CD8-positive, alpha-beta memory T cell (primary cell): ENCODE results near the gene RGS7. TPM values are rescaled to one million over a fixed set of nuclear protein-coding genes. Genes with fewer than 3 reads are reported as not detected.
"Not testable (repeated sequence)": the region's sequence is repeated elsewhere in the genome, so short reads cannot be mapped to it uniquely, and the experiment has no call there.

Experiments used
- CTCF ChIA-PET: fragments of 350-600 bp; sonication (Branson Sonifier 250); formaldehyde crosslinking; loops from one replicate; lab custom pipeline; 2021; ENCODE audit warnings: antibody characterized with exemption; lab: Charles Lee
- POLR2A ChIA-PET: fragments of 350-600 bp; sonication (Branson Sonifier 250); formaldehyde crosslinking; loops from one replicate; lab custom pipeline; 2021; ENCODE audit warnings: antibody characterized with exemption; lab: Charles Lee
- DNase-seq, 5 donors: peaks; one replicate each; pipeline versions ENCODE4 v3.0.0 to v3.0.0-alpha.2; 2020 to 2022; ENCODE audit warnings: mixed read lengths in 1 of 5
- H3K27ac ChIP-seq: one replicate; pipeline ENCODE4 v1.7.0; 2013; ENCODE audit warnings: low read depth, mild to moderate bottlenecking, low read length, moderate library complexity
- H3K27me3 ChIP-seq: 2 replicates; pipeline ENCODE4 v1.7.0; 2013; ENCODE audit warnings: low read length, mild to moderate bottlenecking; ENCODE audit not compliant: insufficient read depth, poor library complexity, severe bottlenecking
- H3K36me3 ChIP-seq: 2 replicates; pipeline ENCODE4 v1.7.0; 2013; ENCODE audit warnings: mild to moderate bottlenecking, low read length, moderate library complexity; ENCODE audit not compliant: insufficient read depth
- H3K4me1 ChIP-seq: 2 replicates; pipeline ENCODE4 v1.7.0; 2013; ENCODE audit warnings: mild to moderate bottlenecking, low read length, moderate library complexity; ENCODE audit not compliant: insufficient read depth
- H3K4me3 ChIP-seq: 2 replicates; pipeline ENCODE4 v1.7.0; 2013; ENCODE audit warnings: mild to moderate bottlenecking, low read length
- H3K9me3 ChIP-seq: 2 replicates; pipeline ENCODE4 v1.7.0; 2013; ENCODE audit warnings: mild to moderate bottlenecking, low read length
- H3K27ac Mint-ChIP-seq, 8 donors: one replicate each; pipeline ENCODE4 v1.8.0; 2020 to 2021; ENCODE audit warnings: mixed read lengths in 8 of 8, mild to moderate bottlenecking in 6 of 8, inconsistent platforms in 3 of 8, moderate library complexity in 3 of 8
- H3K27me3 Mint-ChIP-seq, 2 donors: one replicate each; pipeline ENCODE4 v1.8.0; 2020 to 2021; ENCODE audit warnings: mixed read lengths in 2 of 2, mild to moderate bottlenecking in 1 of 2, moderate library complexity in 1 of 2
- H3K36me3 Mint-ChIP-seq, 3 donors: one replicate each; pipeline ENCODE4 v1.8.0; 2020 to 2021; ENCODE audit warnings: mixed read lengths in 3 of 3, inconsistent platforms in 1 of 3, mild to moderate bottlenecking in 1 of 3
- H3K4me1 Mint-ChIP-seq, 3 donors: one replicate each; pipeline ENCODE4 v1.8.0; 2020 to 2021; ENCODE audit warnings: mixed read lengths in 3 of 3, inconsistent platforms in 1 of 3, mild to moderate bottlenecking in 1 of 3
- H3K4me3 Mint-ChIP-seq, 7 donors: one replicate each; pipeline ENCODE4 v1.8.0; 2020 to 2021; ENCODE audit warnings: mixed read lengths in 7 of 7, mild to moderate bottlenecking in 6 of 7, moderate library complexity in 4 of 7, inconsistent platforms in 2 of 7
- H3K9me3 Mint-ChIP-seq, 5 donors: one replicate each; pipeline ENCODE4 v1.8.0; 2020 to 2022; ENCODE audit warnings: mixed read lengths in 5 of 5, mild to moderate bottlenecking in 3 of 5, moderate library complexity in 2 of 5, inconsistent platforms in 1 of 5
- polyA plus RNA-seq: library from polyadenylated mRNA; unstranded; fragments of 300-500 nt; fragmentation: Illumina TruSeq; gene quantifications from one replicate; pipeline ENCODE4 v1.2.3, GENCODE V29; 2021
- total RNA-seq, 2 experiments: library from RNA; stranded (reverse); gene quantifications; one replicate each; pipeline ENCODE4 v1.2.3, GENCODE V29; 2021

The RGS7 gene
- total and polyA plus RNA-seq, 3 experiments from 2014 or later, result not detected

DNA sequence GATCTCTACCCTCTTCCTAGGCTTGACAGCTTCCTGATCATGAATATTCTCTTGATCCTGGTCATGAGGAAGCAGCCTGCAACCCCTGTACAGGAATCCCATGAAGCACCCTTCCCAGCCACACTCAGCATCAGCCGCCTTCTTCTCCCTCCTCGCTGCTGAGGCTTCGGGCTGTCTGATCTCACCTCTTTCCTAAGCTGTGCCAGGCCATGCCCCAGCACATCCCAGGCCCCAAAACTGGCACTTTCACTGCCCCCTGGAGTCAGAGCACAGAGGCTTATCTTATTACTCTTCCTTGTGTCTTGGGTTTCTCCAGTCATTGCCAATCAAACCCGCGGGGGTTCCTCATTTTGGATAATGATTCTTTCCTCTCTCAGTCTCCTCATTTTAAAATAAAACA lies 259.5 kb downstream of the RGS7 start:
- no peak overlapping the region for H3K27ac ChIP-seq
- Mint-ChIP-seq H3K9me3 (peaks cover 0 to 19% (median 4%) of the 10 kb centered on the region in 5 donors), H3K27me3 (no peaks in the 10 kb centered on the region), H3K4me3 (no peak overlapping the region), H3K27ac (no peak overlapping the region), H3K36me3 (no peaks in the 10 kb centered on the region), H3K4me1 (no peaks in the 10 kb centered on the region)
- H3K4me3 ChIP-seq, result no peak overlapping the region
- H3K27me3 ChIP-seq, result no peaks in the 10 kb centered on the region
- no peaks in the 10 kb centered on the region for H3K9me3 ChIP-seq
- POLR2A ChIA-PET, result no interaction called here
- DNase-seq, result no peak
- no peaks in the 10 kb centered on the region for H3K4me1 ChIP-seq
- CTCF ChIA-PET, result no interaction called here
- H3K36me3 ChIP-seq, result no peaks in the 10 kb centered on the region

DNA sequence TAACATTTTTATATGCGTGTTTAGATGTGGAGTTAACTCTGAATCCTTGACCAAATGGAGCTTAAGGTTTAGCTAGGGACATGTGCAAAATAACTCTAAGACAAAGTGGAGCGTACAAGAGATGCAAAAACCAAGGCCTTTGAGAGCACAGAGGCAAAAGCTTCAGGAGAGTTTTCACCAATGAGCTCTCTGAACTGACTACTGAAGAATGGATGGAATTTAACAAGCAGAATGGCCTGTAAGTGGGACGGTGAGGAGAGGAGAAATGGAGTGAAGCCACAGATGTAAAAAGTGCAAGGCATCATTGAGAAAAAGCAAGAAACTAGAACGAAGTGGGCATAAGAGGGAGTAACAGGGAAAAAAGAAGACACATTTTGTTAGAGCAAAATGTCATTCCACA lies 260.0 kb downstream of the RGS7 start:
- POLR2A ChIA-PET, result no interaction called here
- Histone ChIP-seq H3K4me3 (no peak overlapping the region), H3K4me1 (no peaks in the 10 kb centered on the region), H3K9me3 (no peaks in the 10 kb centered on the region), H3K36me3 (no peaks in the 10 kb centered on the region), H3K27ac (no peak overlapping the region), H3K27me3 (no peaks in the 10 kb centered on the region)
- CTCF ChIA-PET, result no interaction called here
- H3K9me3 Mint-ChIP-seq, result peaks cover 0 to 20% (median 4%) of the 10 kb centered on the region in 5 donors
- DNase-seq, result no peak
- H3K36me3 Mint-ChIP-seq, result no peaks in the 10 kb centered on the region
- no peaks in the 10 kb centered on the region for H3K4me1 Mint-ChIP-seq
- H3K27ac Mint-ChIP-seq, result no peak overlapping the region
- no peak overlapping the region for H3K4me3 Mint-ChIP-seq
- no peaks in the 10 kb centered on the region for H3K27me3 Mint-ChIP-seq

DNA sequence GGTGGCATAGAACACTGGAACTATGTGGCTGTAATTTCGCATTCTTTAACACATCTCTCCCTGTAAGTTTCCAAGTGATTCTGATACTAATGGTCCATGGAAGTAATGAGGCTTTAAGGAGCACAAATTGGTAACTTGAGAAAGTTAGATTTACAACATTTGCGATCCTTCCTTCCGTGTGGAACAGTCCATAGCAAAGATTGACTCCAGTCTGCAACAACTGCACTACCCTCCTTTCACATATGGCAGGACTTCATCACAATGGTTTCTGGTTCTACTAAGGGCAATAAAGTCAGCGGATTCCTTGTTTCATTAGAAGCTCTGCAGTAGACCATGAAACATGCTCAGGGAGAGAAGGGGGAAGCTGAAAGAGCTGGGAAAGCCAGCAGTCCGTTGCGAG lies 261.2 kb downstream of the RGS7 start:
- Mint-ChIP-seq H3K27ac (no peak overlapping the region), H3K27me3 (no peaks in the 10 kb centered on the region), H3K36me3 (no peaks in the 10 kb centered on the region), H3K4me1 (no peaks in the 10 kb centered on the region), H3K4me3 (no peak overlapping the region), H3K9me3 (peaks cover 0 to 20% (median 4%) of the 10 kb centered on the region in 5 donors)
- Histone ChIP-seq H3K4me1 (no peaks in the 10 kb centered on the region), H3K4me3 (no peak overlapping the region), H3K9me3 (no peaks in the 10 kb centered on the region), H3K36me3 (no peaks in the 10 kb centered on the region), H3K27ac (no peak overlapping the region), H3K27me3 (no peaks in the 10 kb centered on the region)
- ChIA-PET POLR2A (no interaction called here), CTCF (no interaction called here)
- DNase-seq, result no peak

DNA sequence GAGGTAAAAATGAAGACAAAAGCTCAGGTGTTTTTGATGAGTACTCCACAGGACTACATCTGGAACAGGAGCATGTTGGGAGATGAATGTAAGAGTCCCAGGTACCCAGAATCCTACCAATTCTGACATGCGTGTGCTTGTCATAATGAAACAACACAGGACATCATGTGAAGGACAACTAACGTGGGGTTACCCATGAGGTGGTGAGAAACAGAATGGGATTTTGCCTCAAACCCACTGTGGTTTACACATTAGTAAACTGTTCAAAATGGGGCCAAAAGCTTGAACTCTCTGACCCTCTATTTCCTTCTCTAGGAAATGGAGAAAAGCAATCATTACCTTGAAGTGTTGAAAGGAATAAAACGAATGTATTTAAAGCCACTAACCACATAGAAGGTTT lies 266.2 kb downstream of the RGS7 start:
- Histone ChIP-seq H3K9me3 (no peaks in the 10 kb centered on the region), H3K27ac (no peak overlapping the region), H3K36me3 (no peaks in the 10 kb centered on the region), H3K27me3 (no peaks in the 10 kb centered on the region), H3K4me1 (no peaks in the 10 kb centered on the region), H3K4me3 (no peak overlapping the region)
- H3K4me3 Mint-ChIP-seq, result no peak overlapping the region
- H3K27ac Mint-ChIP-seq, result no peak overlapping the region
- H3K9me3 Mint-ChIP-seq, result peaks cover 2 to 13% (median 5%) of the 10 kb centered on the region in 5 donors
- H3K36me3 Mint-ChIP-seq, result no peaks in the 10 kb centered on the region
- POLR2A ChIA-PET, result no interaction called here
- DNase-seq, result no peak
- CTCF ChIA-PET, result no interaction called here
- no peaks in the 10 kb centered on the region for H3K27me3 Mint-ChIP-seq
- H3K4me1 Mint-ChIP-seq, result no peaks in the 10 kb centered on the region

DNA sequence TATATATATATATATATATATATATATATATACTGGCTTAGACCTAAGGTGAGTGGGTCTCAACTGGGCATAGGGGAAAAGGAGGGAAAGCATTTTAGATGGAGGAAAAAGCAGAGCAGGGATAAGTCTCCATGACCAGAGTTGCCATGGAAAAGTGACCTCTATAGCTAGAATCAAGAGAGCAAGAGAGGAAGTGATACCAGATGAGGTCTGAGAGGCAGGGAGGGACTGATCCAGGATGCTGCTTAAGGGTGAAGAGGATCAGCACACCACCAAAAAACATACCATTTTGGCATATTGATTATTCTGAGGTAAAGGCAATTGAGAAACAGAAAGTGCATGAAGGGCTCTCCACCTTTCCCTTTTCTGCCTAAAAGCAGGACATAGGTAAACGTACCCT lies 267.9 kb downstream of the RGS7 start:
- H3K27me3 ChIP-seq, H3K4me1 ChIP-seq, H3K36me3 ChIP-seq, H3K4me3 Mint-ChIP-seq, H3K4me1 Mint-ChIP-seq, H3K9me3 ChIP-seq, CTCF ChIA-PET, H3K36me3 Mint-ChIP-seq, DNase-seq, H3K4me3 ChIP-seq, H3K27ac ChIP-seq, H3K27ac Mint-ChIP-seq, H3K27me3 Mint-ChIP-seq, POLR2A ChIA-PET: not testable (repeated sequence)
- H3K9me3 Mint-ChIP-seq, result peaks cover 2 to 13% (median 4%) of the 10 kb centered on the region in 5 donors

DNA sequence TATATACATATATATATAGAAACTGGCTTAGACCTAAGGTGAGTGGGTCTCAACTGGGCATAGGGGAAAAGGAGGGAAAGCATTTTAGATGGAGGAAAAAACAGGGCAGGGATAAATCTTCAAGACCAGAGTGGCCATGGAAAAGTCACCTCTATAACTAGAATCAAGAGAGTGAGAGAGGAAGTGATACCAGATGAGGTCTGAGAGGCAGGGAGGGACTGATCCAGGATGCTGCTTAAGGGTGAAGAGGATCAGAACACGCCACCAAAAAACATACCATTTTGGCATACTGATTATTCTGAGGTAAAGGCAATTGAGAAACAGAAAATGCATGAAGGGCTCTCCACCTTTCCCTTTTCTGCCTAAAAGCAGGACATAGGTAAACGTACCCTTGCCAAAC lies 268.9 kb downstream of the RGS7 start:
- H3K4me1 ChIP-seq, H3K27me3 ChIP-seq, H3K4me3 ChIP-seq, H3K36me3 Mint-ChIP-seq, H3K4me3 Mint-ChIP-seq, DNase-seq, H3K36me3 ChIP-seq, H3K27me3 Mint-ChIP-seq, H3K27ac ChIP-seq, H3K27ac Mint-ChIP-seq, H3K9me3 ChIP-seq, POLR2A ChIA-PET, H3K4me1 Mint-ChIP-seq, CTCF ChIA-PET: not testable (repeated sequence)
- peaks cover 2 to 13% (median 5%) of the 10 kb centered on the region in 5 donors for H3K9me3 Mint-ChIP-seq

DNA sequence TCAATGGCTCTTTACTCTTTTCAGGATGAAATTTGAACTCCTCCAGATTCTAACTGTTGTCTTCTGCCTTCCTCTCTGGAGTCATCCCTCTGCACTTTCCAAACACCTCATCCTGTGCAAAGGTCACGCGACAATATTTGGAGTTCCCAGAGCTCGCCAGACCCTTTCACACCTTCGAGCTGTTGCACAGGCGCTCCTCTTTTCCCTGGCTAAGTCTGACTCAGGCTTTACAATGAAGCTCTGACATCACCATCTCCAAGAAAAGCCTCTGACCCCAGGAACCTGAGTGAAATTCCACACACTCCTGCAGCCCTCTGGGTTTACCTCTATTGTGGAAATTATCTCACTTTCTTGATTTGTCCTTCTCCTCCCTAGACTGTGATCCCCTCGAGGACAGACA lies 270.3 kb downstream of the RGS7 start:
- no peaks in the 10 kb centered on the region for H3K4me1 Mint-ChIP-seq
- H3K9me3 ChIP-seq, result no peaks in the 10 kb centered on the region
- no peak overlapping the region for H3K27ac Mint-ChIP-seq
- H3K36me3 ChIP-seq, result no peaks in the 10 kb centered on the region
- no peaks in the 10 kb centered on the region for H3K27me3 ChIP-seq
- ChIA-PET POLR2A (no interaction called here), CTCF (no interaction called here)
- H3K9me3 Mint-ChIP-seq, result peaks cover 0 to 13% (median 5%) of the 10 kb centered on the region in 5 donors
- no peak overlapping the region for H3K4me3 ChIP-seq
- no peaks in the 10 kb centered on the region for H3K4me1 ChIP-seq
- DNase-seq, result no peak
- no peak overlapping the region for H3K27ac ChIP-seq
- no peaks in the 10 kb centered on the region for H3K27me3 Mint-ChIP-seq
- no peaks in the 10 kb centered on the region for H3K36me3 Mint-ChIP-seq
- H3K4me3 Mint-ChIP-seq, result no peak overlapping the region

DNA sequence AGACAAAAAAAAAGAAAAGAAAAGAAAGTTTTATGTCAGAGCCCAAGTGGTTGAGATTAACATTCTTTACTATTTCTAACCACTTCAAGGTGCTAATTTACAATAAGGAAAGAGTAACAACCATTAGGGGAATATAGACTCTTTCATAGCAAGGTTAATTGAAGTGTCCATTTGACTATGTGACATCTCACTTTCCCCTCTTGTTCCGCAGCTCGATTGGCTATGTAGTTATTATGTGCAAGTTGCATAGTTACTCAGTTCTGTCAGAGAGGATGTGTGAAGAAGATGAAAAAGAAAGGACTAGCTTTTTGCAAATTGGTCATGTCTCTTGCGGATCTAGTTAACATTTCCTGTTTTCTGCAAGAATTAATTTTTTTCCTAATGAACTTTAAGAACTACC lies 273.7 kb downstream of the RGS7 start:
- DNase-seq, result no peak
- Histone ChIP-seq H3K4me3 (no peak overlapping the region), H3K36me3 (no peaks in the 10 kb centered on the region), H3K4me1 (no peaks in the 10 kb centered on the region), H3K27ac (no peak overlapping the region), H3K9me3 (no peaks in the 10 kb centered on the region), H3K27me3 (no peaks in the 10 kb centered on the region)
- no peaks in the 10 kb centered on the region for H3K4me1 Mint-ChIP-seq
- no peaks in the 10 kb centered on the region for H3K36me3 Mint-ChIP-seq
- CTCF ChIA-PET, result no interaction called here
- H3K27ac Mint-ChIP-seq, result no peak overlapping the region
- POLR2A ChIA-PET, result no interaction called here
- peaks cover 0 to 14% (median 3%) of the 10 kb centered on the region in 5 donors for H3K9me3 Mint-ChIP-seq
- H3K4me3 Mint-ChIP-seq, result no peak overlapping the region
- H3K27me3 Mint-ChIP-seq, result no peaks in the 10 kb centered on the region

DNA sequence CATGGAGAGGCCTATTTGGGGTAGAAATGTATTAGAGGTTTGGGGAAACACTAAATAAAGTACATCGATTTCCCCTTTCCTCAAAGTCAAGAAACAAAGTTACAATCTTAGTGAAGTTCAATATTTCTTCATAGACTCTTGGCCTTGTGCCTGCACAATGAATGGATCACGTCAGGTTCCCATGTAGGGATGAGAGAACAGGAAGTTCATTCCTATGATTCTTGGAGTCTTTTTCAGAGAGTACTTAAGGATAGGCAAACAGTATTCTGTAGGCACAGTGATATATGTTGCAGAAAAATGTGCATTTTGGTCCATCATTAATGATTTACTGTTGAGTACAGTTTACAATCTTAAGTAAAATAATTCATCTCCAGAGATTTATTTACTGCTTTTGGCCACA lies 275.5 kb downstream of the RGS7 start:
- H3K4me3 Mint-ChIP-seq, result no peak overlapping the region
- no peak overlapping the region for H3K27ac Mint-ChIP-seq
- Histone ChIP-seq H3K9me3 (no peaks in the 10 kb centered on the region), H3K27me3 (no peaks in the 10 kb centered on the region), H3K4me3 (no peak overlapping the region), H3K27ac (no peak overlapping the region), H3K36me3 (no peaks in the 10 kb centered on the region), H3K4me1 (no peaks in the 10 kb centered on the region)
- H3K9me3 Mint-ChIP-seq, result peaks cover 0 to 6% (median 3%) of the 10 kb centered on the region in 5 donors
- POLR2A ChIA-PET, result no interaction called here
- DNase-seq, result no peak
- H3K27me3 Mint-ChIP-seq, result no peaks in the 10 kb centered on the region
- CTCF ChIA-PET, result no interaction called here
- no peaks in the 10 kb centered on the region for H3K4me1 Mint-ChIP-seq
- H3K36me3 Mint-ChIP-seq, result no peaks in the 10 kb centered on the region
